Loucy (cell line): ENCODE results near the gene PROM2.

ENCODE experiments used
- H2AFZ ChIP-seq: fragments of 200-600 bp; sonication (generic); 2 replicates; pipeline ENCODE4 v1.6.0; 2016; ENCODE audit warnings: antibody characterized with exemption, mild to moderate bottlenecking, low read length, moderate library complexity
- H3F3A ChIP-seq: fragments of 200-600 bp; 2 replicates; pipeline ENCODE4 v1.6.0; 2016; ENCODE audit warnings: antibody characterized with exemption, low read depth, mild to moderate bottlenecking
- H3K27me3 ChIP-seq: fragments of 200-600 bp; sonication (generic); 2 replicates; pipeline ENCODE4 v1.6.1; 2014; ENCODE audit warnings: low read length, mild to moderate bottlenecking; ENCODE audit not compliant: insufficient read depth, poor library complexity, severe bottlenecking
- H3K36me3 ChIP-seq: fragments of 200-600 bp; sonication (generic); 2 replicates; pipeline ENCODE4 v1.6.1; 2016; ENCODE audit warnings: low read length; ENCODE audit not compliant: insufficient read depth
- H3K4me1 ChIP-seq: fragments of 200-600 bp; sonication (generic); 2 replicates; pipeline ENCODE4 v1.5.1; 2014; ENCODE audit warnings: low read length, mild to moderate bottlenecking; ENCODE audit not compliant: insufficient read depth, poor library complexity, severe bottlenecking
- H3K4me2 ChIP-seq: fragments of 200-600 bp; sonication (generic); 2 replicates; pipeline ENCODE4 v1.6.0; 2014; ENCODE audit warnings: antibody characterized with exemption, low read length, low read depth, mild to moderate bottlenecking; ENCODE audit not compliant: poor library complexity, severe bottlenecking
- H3K4me3 ChIP-seq: fragments of 200-600 bp; sonication (generic); 2 replicates; pipeline ENCODE4 v1.5.1; 2014; ENCODE audit warnings: low read length, mild to moderate bottlenecking, mixed read lengths; ENCODE audit not compliant: poor library complexity, severe bottlenecking
- H3K79me2 ChIP-seq: fragments of 200-600 bp; sonication (generic); 2 replicates; pipeline ENCODE4 v1.6.1; 2014; ENCODE audit warnings: low read length; ENCODE audit not compliant: insufficient read depth
- H3K9ac ChIP-seq: fragments of 200-600 bp; sonication (generic); 2 replicates; pipeline ENCODE4 v1.6.0; 2014; ENCODE audit warnings: mild to moderate bottlenecking, low read depth, low read length, moderate library complexity; ENCODE audit not compliant: poor library complexity, severe bottlenecking
- H3K9me2 ChIP-seq: fragments of 200-600 bp; sonication (generic); replicated peaks from 2 replicates; pipeline ENCODE4 v1.6.1; 2016; ENCODE audit warnings: low read depth, low read length, mixed read lengths
- H3K9me3 ChIP-seq: fragments of 200-600 bp; sonication (generic); 2 replicates; pipeline ENCODE4 v1.6.1; 2014; ENCODE audit warnings: mild to moderate bottlenecking, antibody characterized with exemption, low read length, low read depth; ENCODE audit not compliant: insufficient read depth
- H4K20me1 ChIP-seq: fragments of 200-600 bp; sonication (generic); 2 replicates; pipeline ENCODE4 v1.6.0; 2014; ENCODE audit warnings: antibody characterized with exemption, low read length, mild to moderate bottlenecking; ENCODE audit not compliant: insufficient read depth, poor library complexity, severe bottlenecking
- EZH2phosphoT487 ChIP-seq: fragments of 200-600 bp; IDR thresholded peaks from 2 replicates; pipeline ENCODE4 v1.6.1; 2018; ENCODE audit warnings: antibody characterized with exemption, mild to moderate bottlenecking, moderate library complexity, borderline replicate concordance
- TF ChIP-seq, protein P1 (sequence below): fragments of 200-600 bp; sonication (generic); conservative IDR thresholded peaks from 2 replicates; pipeline ENCODE4 v1.5.1; 2014; ENCODE audit warnings: mild to moderate bottlenecking, antibody characterized with exemption, low read length

The PROM2 gene

DNA sequence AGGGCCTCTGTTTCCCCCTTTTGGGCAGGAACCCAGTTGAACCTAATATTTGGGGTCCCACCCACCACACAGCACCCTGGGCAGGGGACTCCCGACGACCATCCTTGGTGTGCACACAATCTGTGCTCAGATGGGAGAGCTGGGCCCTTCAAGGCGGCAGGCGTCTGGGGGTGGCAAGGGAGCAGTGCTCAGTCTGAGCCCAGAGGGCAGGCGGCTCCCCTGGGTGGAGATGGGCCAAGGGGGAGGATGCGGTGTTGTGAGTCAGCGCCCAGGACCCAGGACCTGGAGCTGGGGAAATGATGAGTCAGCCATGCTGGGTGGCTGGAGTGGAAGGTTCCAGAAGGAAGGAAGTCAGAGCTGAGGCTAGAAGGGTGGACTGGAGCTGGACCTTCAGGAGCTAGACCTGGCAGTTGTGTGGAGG lies 3.8 kb downstream of the PROM2 start:
- Histone ChIP-seq H3K9me3 (peaks cover 3% of the 10 kb centered on the region; the same call in 1 of the 2 replicates), H3K27me3 (no peaks in the 10 kb centered on the region), H3K4me3 (no peak overlapping the region), H2AFZ (no peak overlapping the region), H3K9me2 (no peaks in the 10 kb centered on the region), H3K79me2 (no peaks in the 10 kb centered on the region), H3K4me1 (no peaks in the 10 kb centered on the region), H3K4me2 (no peak overlapping the region), H4K20me1 (no peaks in the 10 kb centered on the region), H3K36me3 (no peaks in the 10 kb centered on the region), H3F3A (no peaks in the 10 kb centered on the region), H3K9ac (no peak overlapping the region)
- no peak for TF ChIP-seq EZH2phosphoT487

- TF ChIP-seq, protein P1, sequence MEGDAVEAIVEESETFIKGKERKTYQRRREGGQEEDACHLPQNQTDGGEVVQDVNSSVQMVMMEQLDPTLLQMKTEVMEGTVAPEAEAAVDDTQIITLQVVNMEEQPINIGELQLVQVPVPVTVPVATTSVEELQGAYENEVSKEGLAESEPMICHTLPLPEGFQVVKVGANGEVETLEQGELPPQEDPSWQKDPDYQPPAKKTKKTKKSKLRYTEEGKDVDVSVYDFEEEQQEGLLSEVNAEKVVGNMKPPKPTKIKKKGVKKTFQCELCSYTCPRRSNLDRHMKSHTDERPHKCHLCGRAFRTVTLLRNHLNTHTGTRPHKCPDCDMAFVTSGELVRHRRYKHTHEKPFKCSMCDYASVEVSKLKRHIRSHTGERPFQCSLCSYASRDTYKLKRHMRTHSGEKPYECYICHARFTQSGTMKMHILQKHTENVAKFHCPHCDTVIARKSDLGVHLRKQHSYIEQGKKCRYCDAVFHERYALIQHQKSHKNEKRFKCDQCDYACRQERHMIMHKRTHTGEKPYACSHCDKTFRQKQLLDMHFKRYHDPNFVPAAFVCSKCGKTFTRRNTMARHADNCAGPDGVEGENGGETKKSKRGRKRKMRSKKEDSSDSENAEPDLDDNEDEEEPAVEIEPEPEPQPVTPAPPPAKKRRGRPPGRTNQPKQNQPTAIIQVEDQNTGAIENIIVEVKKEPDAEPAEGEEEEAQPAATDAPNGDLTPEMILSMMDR = no peak
- no peak for TF ChIP-seq EZH2phosphoT487
- Histone ChIP-seq H3K4me2 (no peak overlapping the region), H3K9me3 (peaks cover 3% of the 10 kb centered on the region; the same call in 1 of the 2 replicates), H3F3A (no peaks in the 10 kb centered on the region), H3K9me2 (no peaks in the 10 kb centered on the region), H2AFZ (no peak overlapping the region), H4K20me1 (no peaks in the 10 kb centered on the region), H3K36me3 (no peaks in the 10 kb centered on the region), H3K9ac (no peak overlapping the region), H3K79me2 (no peaks in the 10 kb centered on the region), H3K27me3 (no peaks in the 10 kb centered on the region), H3K4me3 (no peak overlapping the region), H3K4me1 (no peaks in the 10 kb centered on the region)
Observed at GRCh38 chr2:95278637-95279225, 4.5 kb downstream of the PROM2 start.

- Histone ChIP-seq H3K36me3 (no peaks in the 10 kb centered on the region), H3K9me3 (peaks cover 3% of the 10 kb centered on the region; the same call in 1 of the 2 replicates), H3F3A (no peaks in the 10 kb centered on the region), H2AFZ (no peak overlapping the region), H3K9me2 (no peaks in the 10 kb centered on the region), H3K9ac (no peak overlapping the region), H3K27me3 (no peaks in the 10 kb centered on the region), H3K4me3 (no peak overlapping the region), H3K4me1 (no peaks in the 10 kb centered on the region), H3K79me2 (no peaks in the 10 kb centered on the region), H4K20me1 (no peaks in the 10 kb centered on the region), H3K4me2 (no peak overlapping the region)
- TF ChIP-seq, protein P1 = no peak
- no peak for TF ChIP-seq EZH2phosphoT487
Observed at GRCh38 chr2:95279435-95280035, 5.3 kb downstream of the PROM2 start.
